ENCODE results near the gene HIVEP3.

HIVEP3 gene

GRCh38 chr1:41658431-41659158 is 260.1 kb downstream of the HIVEP3 start:
- H3K4me3 ChIP-seq (ENCODE audit: low read length), result no peak overlapping the region
- no peak for TF ChIP-seq CTCF (IDR thresholded peaks at IDR 0.05; ENCODE audit: insufficient read depth, low read depth, low read length, missing control alignments)
- DNase-seq (ENCODE audit: low read depth), result no peak

GRCh38 chr1:41657679-41658295 is 260.9 kb downstream of the HIVEP3 start:
- no peak for TF ChIP-seq CTCF (IDR thresholded peaks at IDR 0.05; ENCODE audit: insufficient read depth, low read depth, low read length, missing control alignments)
- no peak overlapping the region for H3K4me3 ChIP-seq (ENCODE audit: low read length)
- no peak for DNase-seq (ENCODE audit: low read depth)

- TF ChIP-seq CTCF (IDR thresholded peaks at IDR 0.05; ENCODE audit: insufficient read depth, low read depth, low read length, missing control alignments), result no peak
- H3K4me3 ChIP-seq (ENCODE audit: low read length), result no peak overlapping the region
- DNase-seq (ENCODE audit: low read depth), result no peak
These were observed 261.8 kb downstream of the HIVEP3 start for GRCh38 chr1:41656825-41657500.

- no peak for DNase-seq (ENCODE audit: low read depth)
- no peak overlapping the region for H3K4me3 ChIP-seq (ENCODE audit: low read length)
- TF ChIP-seq CTCF (IDR thresholded peaks at IDR 0.05; ENCODE audit: insufficient read depth, low read depth, low read length, missing control alignments), result no peak
These were observed 262.7 kb downstream of the HIVEP3 start for GRCh38 chr1:41656068-41656467.

GRCh38 chr1:41655632-41656031 is 263.1 kb downstream of the HIVEP3 start:
- no peak overlapping the region for H3K4me3 ChIP-seq (ENCODE audit: low read length)
- no peak for TF ChIP-seq CTCF (IDR thresholded peaks at IDR 0.05; ENCODE audit: insufficient read depth, low read depth, low read length, missing control alignments)
- DNase-seq (ENCODE audit: low read depth), result no peak

- no peak overlapping the region for H3K4me3 ChIP-seq (ENCODE audit: low read length)
- no peak for TF ChIP-seq CTCF (IDR thresholded peaks at IDR 0.05; ENCODE audit: insufficient read depth, low read depth, low read length, missing control alignments)
- no peak for DNase-seq (ENCODE audit: low read depth)
These were observed 265.1 kb downstream of the HIVEP3 start for GRCh38 chr1:41653574-41653973.

Data from epithelial cell of esophagus (primary cell).